Measurements from ENCODE around the gene RAF1. TPM values are rescaled to one million over a fixed set of nuclear protein-coding genes. Genes with fewer than 3 reads are reported as not detected.

The RAF1 gene
- total and polyA plus RNA-seq, 2 experiments from 2014 or later = 39.5 to 123 TPM

GRCh38 chr3:12622335-12622734 is 41.6 kb downstream of the RAF1 start:
- DNase-seq (ENCODE audit: low spot score) = no peak
- Histone ChIP-seq H3K9me2 (ENCODE audit: insufficient read depth) (no peaks in the 10 kb centered on the region), H3K4me3 (no peak overlapping the region), H3K4me2 (no peak overlapping the region), H3K27me3 (ENCODE audit: insufficient read depth) (no peaks in the 10 kb centered on the region), H3K79me2 (replicated peaks; ENCODE audit: insufficient read depth) (peaks cover 100% of the 10 kb centered on the region), H3F3A (replicated peaks; ENCODE audit: low read depth) (0 out of 2 replicates have a peak, but pooled peaks cover 2% of the 10 kb centered on the region), H2AFZ (no peak overlapping the region), H4K20me1 (replicated peaks; ENCODE audit: insufficient read depth) (peaks cover 61% of the 10 kb centered on the region), H3K4me1 (ENCODE audit: insufficient read depth) (no peaks in the 10 kb centered on the region), H3K36me3 (ENCODE audit: insufficient read depth) (peaks cover 11% of the 10 kb centered on the region; the same call in 1 of the 2 replicates), H3K27ac (ENCODE audit: low read depth) (no peak overlapping the region)
- ATAC-seq = no peak
- H3K9me3 Mint-ChIP-seq = no peaks in the 10 kb centered on the region
- TF ChIP-seq REST (IDR thresholded peaks at IDR 0.05; ENCODE audit: unreplicated experiment) (no peak), EZH2 (IDR thresholded peaks at IDR 0.05; ENCODE audit: low read depth, unreplicated experiment) (no peak), CREB1 (CRISPR knock-in tag; IDR thresholded peaks at IDR 0.05; ENCODE audit: low read depth) (no peak), EZH2phosphoT487 (IDR thresholded peaks at IDR 0.05; ENCODE audit: unreplicated experiment) (no peak), STAT1 (IDR thresholded peaks at IDR 0.05; ENCODE audit: unreplicated experiment) (no peak), POLR2AphosphoS5 (IDR thresholded peaks at IDR 0.05; ENCODE audit: low read depth) (no peak), ZNF114 (CRISPR knock-in tag; IDR thresholded peaks at IDR 0.05) (no peak)
- TF ChIP-seq, protein P1, sequence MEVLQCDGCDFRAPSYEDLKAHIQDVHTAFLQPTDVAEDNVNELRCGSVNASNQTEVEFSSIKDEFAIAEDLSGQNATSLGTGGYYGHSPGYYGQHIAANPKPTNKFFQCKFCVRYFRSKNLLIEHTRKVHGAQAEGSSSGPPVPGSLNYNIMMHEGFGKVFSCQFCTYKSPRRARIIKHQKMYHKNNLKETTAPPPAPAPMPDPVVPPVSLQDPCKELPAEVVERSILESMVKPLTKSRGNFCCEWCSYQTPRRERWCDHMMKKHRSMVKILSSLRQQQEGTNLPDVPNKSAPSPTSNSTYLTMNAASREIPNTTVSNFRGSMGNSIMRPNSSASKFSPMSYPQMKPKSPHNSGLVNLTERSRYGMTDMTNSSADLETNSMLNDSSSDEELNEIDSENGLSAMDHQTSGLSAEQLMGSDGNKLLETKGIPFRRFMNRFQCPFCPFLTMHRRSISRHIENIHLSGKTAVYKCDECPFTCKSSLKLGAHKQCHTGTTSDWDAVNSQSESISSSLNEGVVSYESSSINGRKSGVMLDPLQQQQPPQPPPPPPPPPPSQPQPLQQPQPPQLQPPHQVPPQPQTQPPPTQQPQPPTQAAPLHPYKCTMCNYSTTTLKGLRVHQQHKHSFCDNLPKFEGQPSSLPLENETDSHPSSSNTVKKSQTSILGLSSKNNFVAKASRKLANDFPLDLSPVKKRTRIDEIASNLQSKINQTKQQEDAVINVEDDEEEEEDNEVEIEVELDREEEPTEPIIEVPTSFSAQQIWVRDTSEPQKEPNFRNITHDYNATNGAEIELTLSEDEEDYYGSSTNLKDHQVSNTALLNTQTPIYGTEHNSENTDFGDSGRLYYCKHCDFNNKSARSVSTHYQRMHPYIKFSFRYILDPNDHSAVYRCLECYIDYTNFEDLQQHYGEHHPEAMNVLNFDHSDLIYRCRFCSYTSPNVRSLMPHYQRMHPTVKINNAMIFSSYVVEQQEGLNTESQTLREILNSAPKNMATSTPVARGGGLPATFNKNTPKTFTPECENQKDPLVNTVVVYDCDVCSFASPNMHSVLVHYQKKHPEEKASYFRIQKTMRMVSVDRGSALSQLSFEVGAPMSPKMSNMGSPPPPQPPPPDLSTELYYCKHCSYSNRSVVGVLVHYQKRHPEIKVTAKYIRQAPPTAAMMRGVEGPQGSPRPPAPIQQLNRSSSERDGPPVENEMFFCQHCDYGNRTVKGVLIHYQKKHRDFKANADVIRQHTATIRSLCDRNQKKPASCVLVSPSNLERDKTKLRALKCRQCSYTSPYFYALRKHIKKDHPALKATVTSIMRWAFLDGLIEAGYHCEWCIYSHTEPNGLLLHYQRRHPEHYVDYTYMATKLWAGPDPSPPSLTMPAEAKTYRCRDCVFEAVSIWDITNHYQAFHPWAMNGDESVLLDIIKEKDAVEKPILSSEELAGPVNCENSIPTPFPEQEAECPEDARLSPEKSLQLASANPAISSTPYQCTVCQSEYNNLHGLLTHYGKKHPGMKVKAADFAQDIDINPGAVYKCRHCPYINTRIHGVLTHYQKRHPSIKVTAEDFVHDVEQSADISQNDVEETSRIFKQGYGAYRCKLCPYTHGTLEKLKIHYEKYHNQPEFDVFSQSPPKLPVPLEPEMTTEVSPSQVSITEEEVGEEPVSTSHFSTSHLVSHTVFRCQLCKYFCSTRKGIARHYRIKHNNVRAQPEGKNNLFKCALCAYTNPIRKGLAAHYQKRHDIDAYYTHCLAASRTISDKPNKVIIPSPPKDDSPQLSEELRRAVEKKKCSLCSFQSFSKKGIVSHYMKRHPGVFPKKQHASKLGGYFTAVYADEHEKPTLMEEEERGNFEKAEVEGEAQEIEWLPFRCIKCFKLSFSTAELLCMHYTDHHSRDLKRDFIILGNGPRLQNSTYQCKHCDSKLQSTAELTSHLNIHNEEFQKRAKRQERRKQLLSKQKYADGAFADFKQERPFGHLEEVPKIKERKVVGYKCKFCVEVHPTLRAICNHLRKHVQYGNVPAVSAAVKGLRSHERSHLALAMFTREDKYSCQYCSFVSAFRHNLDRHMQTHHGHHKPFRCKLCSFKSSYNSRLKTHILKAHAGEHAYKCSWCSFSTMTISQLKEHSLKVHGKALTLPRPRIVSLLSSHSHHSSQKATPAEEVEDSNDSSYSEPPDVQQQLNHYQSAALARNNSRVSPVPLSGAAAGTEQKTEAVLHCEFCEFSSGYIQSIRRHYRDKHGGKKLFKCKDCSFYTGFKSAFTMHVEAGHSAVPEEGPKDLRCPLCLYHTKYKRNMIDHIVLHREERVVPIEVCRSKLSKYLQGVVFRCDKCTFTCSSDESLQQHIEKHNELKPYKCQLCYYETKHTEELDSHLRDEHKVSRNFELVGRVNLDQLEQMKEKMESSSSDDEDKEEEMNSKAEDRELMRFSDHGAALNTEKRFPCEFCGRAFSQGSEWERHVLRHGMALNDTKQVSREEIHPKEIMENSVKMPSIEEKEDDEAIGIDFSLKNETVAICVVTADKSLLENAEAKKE (CRISPR knock-in tag; IDR thresholded peaks at IDR 0.05) = no peak
- TF ChIP-seq, protein P2, sequence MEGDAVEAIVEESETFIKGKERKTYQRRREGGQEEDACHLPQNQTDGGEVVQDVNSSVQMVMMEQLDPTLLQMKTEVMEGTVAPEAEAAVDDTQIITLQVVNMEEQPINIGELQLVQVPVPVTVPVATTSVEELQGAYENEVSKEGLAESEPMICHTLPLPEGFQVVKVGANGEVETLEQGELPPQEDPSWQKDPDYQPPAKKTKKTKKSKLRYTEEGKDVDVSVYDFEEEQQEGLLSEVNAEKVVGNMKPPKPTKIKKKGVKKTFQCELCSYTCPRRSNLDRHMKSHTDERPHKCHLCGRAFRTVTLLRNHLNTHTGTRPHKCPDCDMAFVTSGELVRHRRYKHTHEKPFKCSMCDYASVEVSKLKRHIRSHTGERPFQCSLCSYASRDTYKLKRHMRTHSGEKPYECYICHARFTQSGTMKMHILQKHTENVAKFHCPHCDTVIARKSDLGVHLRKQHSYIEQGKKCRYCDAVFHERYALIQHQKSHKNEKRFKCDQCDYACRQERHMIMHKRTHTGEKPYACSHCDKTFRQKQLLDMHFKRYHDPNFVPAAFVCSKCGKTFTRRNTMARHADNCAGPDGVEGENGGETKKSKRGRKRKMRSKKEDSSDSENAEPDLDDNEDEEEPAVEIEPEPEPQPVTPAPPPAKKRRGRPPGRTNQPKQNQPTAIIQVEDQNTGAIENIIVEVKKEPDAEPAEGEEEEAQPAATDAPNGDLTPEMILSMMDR (conservative IDR thresholded peaks at IDR 0.05; ENCODE audit: low read depth in 2 of 2) = no peak
- no peak overlapping the region for H3K4me3 Mint-ChIP-seq
- H3K4me1 Mint-ChIP-seq = no peaks in the 10 kb centered on the region; the same call in 1 of the 3 replicates
- no peak overlapping the region; the same call in 1 of the 2 replicates for H3K27ac Mint-ChIP-seq
- H3K27me3 Mint-ChIP-seq (ENCODE audit: insufficient read depth, low read depth, poor library complexity) = peaks cover 4% of the 10 kb centered on the region
- H3K36me3 Mint-ChIP-seq (ENCODE audit: low read depth) = peaks cover 9% of the 10 kb centered on the region
